K562 (cell line): ENCODE results near the gene SPTBN5. TPM values are rescaled to one million over a fixed set of nuclear protein-coding genes. Genes with fewer than 3 reads are reported as not detected.

ENCODE experiments used
- ATAC-seq: fragments of 200-7000 bp; cut with Tn5 transposase; 3 replicates; pipeline ENCODE4 v1.9.1; 2020; ENCODE audit warnings: moderate library complexity
- BruUV-seq: library from RNA; stranded (reverse); fragments of 400-500 nt; replicated peaks from 2 replicates; lab custom pipeline; 2021; lab: Mats Ljungman, UMichigan
- CTCF ChIA-PET: fragments of 300-600 bp; formaldehyde crosslinking; extraction: SDS; loops from one replicate; lab custom pipeline; 2021; ENCODE audit warnings: low intra/inter-chr PET ratio; lab: Yijun Ruan, JAX
- POLR2A ChIA-PET: fragments of 300-600, 350-650 bp; sonication (Branson Sonifier 250); formaldehyde crosslinking; extraction: SDS; loops from one replicate; lab custom pipeline; 2021; ENCODE audit warnings: antibody characterized with exemption, inconsistent platforms; lab: Yijun Ruan, JAX
- DNase-seq, 4 experiments: peaks; one replicate each; pipeline versions ENCODE4 v3.0.0 to v3.0.0-alpha.2; 2011 to 2018; ENCODE audit warnings: low spot score in 3 of 4, mixed read lengths in 3 of 4; ENCODE audit errors: extremely low read depth in 1 of 4
- FAIRE-seq: peaks from 2 replicates; lab custom pipeline; 2011; peaks lifted over from hg19 to GRCh38; lab: Jason Lieb, UNC
- H2AFZ ChIP-seq: 2 replicates; pipeline ENCODE4 v1.6.0; 2011; ENCODE audit warnings: low read depth, low read length, control low read depth, inconsistent platforms
- H3K27ac ChIP-seq: fragments of 200-600 bp; 3 replicates; pipeline ENCODE4 v1.8.0; 2011; ENCODE audit warnings: low read depth, mild to moderate bottlenecking, control low read depth, inconsistent platforms, low read length, moderate library complexity, mixed read lengths; ENCODE audit errors: extremely low read depth
- H3K27me3 ChIP-seq, 2 experiments: fragments of 300-600 bp in 1 of 2; 2 replicates in 1 of 2; 3 replicates in 1 of 2; pipeline versions ENCODE4 v1.6.0 to v1.8.0; 2011; ENCODE audit warnings: inconsistent platforms in 2 of 2, low read length in 2 of 2, mild to moderate bottlenecking in 1 of 2, mixed read lengths in 1 of 2, moderate library complexity in 1 of 2; ENCODE audit not compliant: control insufficient read depth in 2 of 2, insufficient read depth in 2 of 2
- H3K36me3 ChIP-seq: fragments of 300-600 bp; 3 replicates; pipeline ENCODE4 v1.8.0; 2011; ENCODE audit warnings: mild to moderate bottlenecking, low read length, inconsistent platforms; ENCODE audit not compliant: control insufficient read depth, insufficient read depth
- H3K4me1 ChIP-seq, 2 experiments: fragments of 200-600 bp in 1 of 2; replicated peaks in 1 of 2; 2 replicates in 1 of 2; 3 replicates in 1 of 2; pipeline versions ENCODE4 v1.5.1 to v1.8.0; 2011; ENCODE audit warnings: inconsistent platforms in 2 of 2, low read length in 2 of 2, mild to moderate bottlenecking in 1 of 2, mixed read lengths in 1 of 2, moderate library complexity in 1 of 2; ENCODE audit not compliant: control insufficient read depth in 2 of 2, insufficient read depth in 2 of 2
- H3K4me2 ChIP-seq: 2 replicates; pipeline ENCODE4 v1.6.1; 2011; ENCODE audit warnings: low read length, control low read depth, inconsistent platforms, mixed read lengths; ENCODE audit not compliant: insufficient read depth
- H3K4me3 ChIP-seq: fragments of 200-600 bp; sonication (generic), shearing (Covaris generic); 2 replicates; pipeline ENCODE4 v1.5.1; 2016; ENCODE audit warnings: control low read depth, inconsistent platforms
- H3K79me2 ChIP-seq: fragments of 200-600 bp; 3 replicates; pipeline ENCODE4 v1.8.0; 2011; ENCODE audit warnings: low read length, inconsistent platforms; ENCODE audit not compliant: control insufficient read depth, insufficient read depth
- H3K9ac ChIP-seq, 2 experiments: 2 replicates each; pipeline versions ENCODE4 v1.6.0 to v1.6.1; 2011; ENCODE audit warnings: low read depth in 2 of 2, low read length in 2 of 2, control low read depth in 1 of 2, inconsistent platforms in 1 of 2, mild to moderate bottlenecking in 1 of 2, mixed read lengths in 1 of 2; ENCODE audit not compliant: insufficient read depth in 1 of 2
- H3K9me1 ChIP-seq: one replicate; pipeline ENCODE4 v1.6.0; 2011; ENCODE audit warnings: inconsistent platforms, mild to moderate bottlenecking, low read length, moderate library complexity; ENCODE audit not compliant: control insufficient read depth, insufficient read depth
- H3K9me3 ChIP-seq: replicated peaks from 2 replicates; pipeline ENCODE4 v1.5.1; 2011; ENCODE audit warnings: low read depth, low read length, inconsistent platforms; ENCODE audit not compliant: control insufficient read depth, insufficient read depth
- H4K20me1 ChIP-seq: replicated peaks from 2 replicates; pipeline ENCODE4 v1.6.1; 2011; ENCODE audit warnings: low read length, inconsistent platforms, mixed read lengths; ENCODE audit not compliant: control insufficient read depth, insufficient read depth
- ELF4 ChIP-seq: fragments of 450-650 bp; formaldehyde crosslinking; IDR thresholded peaks from 2 replicates; pipeline ENCODE4 v1.4.0; 2022; ENCODE audit warnings: missing genetic modification characterization
- FOXP1 ChIP-seq: sonication (generic); formaldehyde crosslinking; IDR thresholded peaks from 2 replicates; pipeline ENCODE4 v1.8.0; 2022; ENCODE audit warnings: mild to moderate bottlenecking, missing genetic modification reagents
- HES1 ChIP-seq: fragments of 450-650 bp; IDR thresholded peaks from 2 replicates; pipeline ENCODE4 v1.6.1; 2016; ENCODE audit warnings: low read depth, mild to moderate bottlenecking, moderate library complexity
- PYGO2 ChIP-seq: fragments of 450-650 bp; IDR thresholded peaks from 2 replicates; pipeline ENCODE4 v1.6.1; 2016; ENCODE audit warnings: mild to moderate bottlenecking, missing genetic modification characterization, moderate library complexity, missing compliant biosample characterization
- TCF3 ChIP-seq: sonication (generic); formaldehyde crosslinking; IDR thresholded peaks from 2 replicates; pipeline ENCODE4 v1.4.0; 2020; ENCODE audit warnings: mild to moderate bottlenecking, missing genetic modification reagents
- ZBTB8A ChIP-seq: fragments of 450-650 bp; IDR thresholded peaks from 2 replicates; pipeline ENCODE4 v1.6.1; 2018; ENCODE audit warnings: mild to moderate bottlenecking, moderate library complexity; ENCODE audit not compliant: partially characterized antibody
- ZNF121 ChIP-seq: sonication (generic); formaldehyde crosslinking; conservative IDR thresholded peaks from 2 replicates; pipeline ENCODE4 v1.8.0; 2022; ENCODE audit warnings: missing genetic modification reagents
- ZNF23 ChIP-seq: fragments of 250-450 bp; sonication (Bioruptor Pico); IDR thresholded peaks from 2 replicates; pipeline ENCODE4 v1.4.0; 2020; ENCODE audit warnings: mild to moderate bottlenecking
- WGBS: fragments of 100-300 bp; shearing (Covaris generic); methylation state at CpG from one replicate; pipeline ENCODE4 v1.1.6; 2016; ENCODE audit warnings: low coverage, mixed read lengths; ENCODE audit not compliant: insufficient coverage; ENCODE audit errors: missing lambda C conversion rate; 5-methylcytosine and 5-hydroxymethylcytosine counted together
- in situ Hi-C: fragments of 300-500 bp; cut with MboI; formaldehyde crosslinking; loops from 4 replicates; pipeline ENCODE4 v1.15.0; 2018; ENCODE audit warnings: inconsistent platforms, mixed read lengths
- intact Hi-C: fragments of 100-400 bp; cut with micrococcal nuclease; formaldehyde crosslinking; loops from 2 replicates; pipeline ENCODE4 v1.14.2; 2022
- polyA plus RNA-seq, 8 experiments: library from polyadenylated mRNA; depleted of rRNA in 4 of 8; stranded (reverse) in 5 of 8; unstranded in 3 of 8; fragments of >200 nt; fragmentation: Nextera tagmentation in 2 of 8; fragmentation: Illumina TruSeq in 1 of 8; extraction: Ambion mirVana in 2 of 8; extraction: Trizol in 1 of 8; gene quantifications; 2 replicates each; pipeline versions ENCODE4 v1.2.1 to v1.2.3, GENCODE V29; 2011 to 2014; ENCODE audit warnings: inconsistent platforms in 1 of 8, missing spikeins in 1 of 8
- total RNA-seq, 7 experiments: library from RNA; depleted of rRNA in 6 of 7; stranded (reverse); fragments of >200 nt in 6 of 7; fragmentation: Illumina TruSeq in 2 of 7; extraction: Trizol in 2 of 7; gene quantifications; 2 replicates each; pipeline versions ENCODE4 v1.2.1 to v1.2.3, GENCODE V29; 2011 to 2021; ENCODE audit warnings: low replicate concordance in 1 of 7
- TF ChIP-seq, protein P1 (sequence below), 2 experiments: fragments of 450-650 bp; conservative IDR thresholded peaks; 2 replicates each; pipeline ENCODE4 v1.6.1; 2017; ENCODE audit warnings: mild to moderate bottlenecking in 2 of 2, moderate library complexity in 2 of 2

The SPTBN5 gene
- total and polyA plus RNA-seq, 9 of the 15 experiments (the other 6 are each of a cell fraction or from before 2014, with no cell fraction given) = 0.02 TPM; not detected in 8

DNA sequence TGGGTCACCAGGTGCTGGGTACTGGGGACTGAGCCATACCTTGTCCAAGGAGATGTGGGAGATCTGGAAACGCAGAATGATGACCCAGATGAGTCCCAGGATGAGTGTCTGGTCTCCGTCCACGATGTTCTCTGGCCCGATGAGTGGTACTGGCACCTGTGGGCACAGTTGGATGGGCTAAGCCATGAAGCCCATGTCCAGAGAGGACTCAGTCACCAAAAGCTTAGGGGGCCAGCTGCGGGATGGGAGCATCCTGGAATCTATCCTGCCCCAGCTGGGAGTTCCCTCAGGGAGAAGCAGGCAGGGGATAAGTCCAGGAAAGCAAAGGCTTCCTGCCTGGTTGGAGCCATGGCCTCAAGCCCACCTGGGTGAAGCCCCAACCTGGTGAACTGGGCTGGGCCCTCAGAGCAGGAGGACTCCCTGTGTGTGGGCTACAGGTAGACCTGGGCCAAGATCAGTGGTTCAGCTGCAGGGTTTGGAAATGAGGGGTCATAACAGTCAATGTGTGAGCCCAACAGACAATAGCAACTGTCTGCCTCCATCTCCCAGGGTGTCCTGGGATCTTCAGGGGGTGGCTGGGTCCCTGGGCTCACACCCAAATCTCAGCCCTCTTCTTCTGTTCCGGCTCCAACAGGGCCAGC lies 3.7 kb downstream of the SPTBN5 start:
- H3K27ac ChIP-seq = no peak overlapping the region
- no peak overlapping the region for H3K4me3 ChIP-seq
- WGBS = 2% methylated on average over 6 of the region's 6 CpGs
- H3K4me2 ChIP-seq = no peak overlapping the region
- H3K4me1 ChIP-seq = peaks cover 0 to 34% of the 10 kb centered on the region in 2 experiments; a peak in 3 of 5 replicates
- POLR2A ChIA-PET = no interaction called here
- H3K9me1 ChIP-seq = peaks cover 3% of the 10 kb centered on the region
- no peak for DNase-seq
- FAIRE-seq = no peak
- BruUV-seq = no TSS peak
- H2AFZ ChIP-seq = no peak overlapping the region
- CTCF ChIA-PET = no interaction called here
- H3K9ac ChIP-seq = no peak overlapping the region
- ATAC-seq = no peak
- in situ Hi-C loops = no loop called here
- no peaks in the 10 kb centered on the region for H3K9me3 ChIP-seq
- TF ChIP-seq ZNF121 (CRISPR knock-in tag) = no peak
- TF ChIP-seq ZBTB8A = no peak
- TF ChIP-seq ELF4 (CRISPR knock-in tag) = no peak
- TF ChIP-seq FOXP1 = no peak
- TF ChIP-seq TCF3 (CRISPR knock-in tag) = no peak
- TF ChIP-seq HES1 = no peak
- no peak for TF ChIP-seq ZNF23 (CRISPR knock-in tag)
- TF ChIP-seq PYGO2 (tag) = no peak
- TF ChIP-seq, protein P1, sequence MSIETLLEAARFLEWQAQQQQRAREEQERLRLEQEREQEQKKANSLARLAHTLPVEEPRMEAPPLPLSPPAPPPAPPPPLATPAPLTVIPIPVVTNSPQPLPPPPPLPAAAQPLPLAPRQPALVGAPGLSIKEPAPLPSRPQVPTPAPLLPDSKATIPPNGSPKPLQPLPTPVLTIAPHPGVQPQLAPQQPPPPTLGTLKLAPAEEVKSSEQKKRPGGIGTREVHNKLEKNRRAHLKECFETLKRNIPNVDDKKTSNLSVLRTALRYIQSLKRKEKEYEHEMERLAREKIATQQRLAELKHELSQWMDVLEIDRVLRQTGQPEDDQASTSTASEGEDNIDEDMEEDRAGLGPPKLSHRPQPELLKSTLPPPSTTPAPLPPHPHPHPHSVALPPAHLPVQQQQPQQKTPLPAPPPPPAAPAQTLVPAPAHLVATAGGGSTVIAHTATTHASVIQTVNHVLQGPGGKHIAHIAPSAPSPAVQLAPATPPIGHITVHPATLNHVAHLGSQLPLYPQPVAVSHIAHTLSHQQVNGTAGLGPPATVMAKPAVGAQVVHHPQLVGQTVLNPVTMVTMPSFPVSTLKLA (conservative IDR thresholded peaks at IDR 0.05) = no peak
- intact Hi-C loops = no loop called here
- no peaks in the 10 kb centered on the region for H3K79me2 ChIP-seq
- H3K27me3 ChIP-seq = peaks cover 23 to 74% of the 10 kb centered on the region in 2 experiments; a peak in 3 of 5 replicates
- no peaks in the 10 kb centered on the region for H3K36me3 ChIP-seq
- H4K20me1 ChIP-seq = peaks cover 9% of the 10 kb centered on the region; the same call in 1 of the 2 replicates
